NCI-H2081 treated with DMSO at 0.1 percent for 48 hours (cell line): ENCODE measurements around the gene MVK.

ENCODE experiments used
- DNase-seq: peaks from one replicate; lab custom pipeline; 2025; lab: John Stamatoyannopoulos, UW

The MVK gene

DNA sequence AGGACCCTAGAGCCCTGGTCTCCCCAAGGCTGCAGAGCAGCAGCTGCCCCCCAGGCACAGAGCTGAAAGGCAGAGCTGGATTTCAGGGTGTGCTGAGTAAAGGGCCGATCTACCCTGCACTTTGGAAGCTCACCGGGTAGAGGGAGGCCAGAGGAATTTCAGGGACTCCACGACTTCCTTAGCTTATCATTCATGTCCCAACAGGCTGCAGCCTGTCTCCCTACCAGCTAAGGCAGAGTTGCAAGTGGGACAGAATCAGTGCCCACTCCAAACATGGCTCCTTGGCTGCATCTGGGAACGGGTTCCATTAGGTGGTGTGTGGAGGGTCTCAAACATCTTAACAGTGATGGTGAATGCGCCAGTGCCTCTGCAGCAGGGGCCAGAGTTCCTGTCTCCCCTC is 27.8 kb upstream of the MVK start:
- DNase-seq, result no peak

DNA sequence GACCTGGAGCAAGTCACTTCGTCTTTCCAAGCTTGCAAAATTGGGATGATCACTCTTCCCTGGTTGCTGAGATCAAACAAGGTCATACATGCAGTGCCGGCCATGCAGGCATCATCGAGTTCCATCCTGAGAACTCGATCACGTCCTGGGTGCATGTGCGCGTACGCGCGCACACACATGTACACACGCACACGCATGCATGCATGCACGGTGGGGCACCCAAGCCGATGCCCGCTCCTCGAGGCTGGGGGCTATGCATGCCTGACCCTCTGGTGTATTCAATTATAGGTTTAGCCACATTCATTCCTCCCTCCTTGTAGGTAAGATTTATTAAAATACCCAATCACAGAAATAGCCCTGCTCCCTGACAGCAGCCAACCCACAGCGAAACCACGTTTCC is 26.3 kb upstream of the MVK start:
- DNase-seq, result no peak

DNA sequence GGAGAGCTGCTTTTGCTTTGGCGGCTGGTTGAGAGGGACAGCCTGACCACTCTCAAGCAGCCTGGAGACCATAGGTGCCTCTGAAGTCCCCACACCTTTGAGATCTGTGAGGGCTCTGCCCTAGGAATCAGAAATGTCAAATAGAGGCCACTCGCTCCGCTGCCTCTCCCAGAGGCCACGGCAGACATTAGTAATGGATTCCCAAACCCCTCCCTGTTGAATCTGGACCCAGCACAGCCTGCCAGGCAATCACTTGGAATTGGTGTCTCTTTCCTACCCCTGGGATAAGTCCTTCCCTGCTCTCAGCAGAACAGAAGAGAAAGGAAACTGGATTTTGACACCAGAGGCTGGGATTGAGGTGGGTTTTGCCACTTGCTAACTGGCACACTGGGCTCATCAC is 25.3 kb upstream of the MVK start:
- DNase-seq, result no peak

DNA sequence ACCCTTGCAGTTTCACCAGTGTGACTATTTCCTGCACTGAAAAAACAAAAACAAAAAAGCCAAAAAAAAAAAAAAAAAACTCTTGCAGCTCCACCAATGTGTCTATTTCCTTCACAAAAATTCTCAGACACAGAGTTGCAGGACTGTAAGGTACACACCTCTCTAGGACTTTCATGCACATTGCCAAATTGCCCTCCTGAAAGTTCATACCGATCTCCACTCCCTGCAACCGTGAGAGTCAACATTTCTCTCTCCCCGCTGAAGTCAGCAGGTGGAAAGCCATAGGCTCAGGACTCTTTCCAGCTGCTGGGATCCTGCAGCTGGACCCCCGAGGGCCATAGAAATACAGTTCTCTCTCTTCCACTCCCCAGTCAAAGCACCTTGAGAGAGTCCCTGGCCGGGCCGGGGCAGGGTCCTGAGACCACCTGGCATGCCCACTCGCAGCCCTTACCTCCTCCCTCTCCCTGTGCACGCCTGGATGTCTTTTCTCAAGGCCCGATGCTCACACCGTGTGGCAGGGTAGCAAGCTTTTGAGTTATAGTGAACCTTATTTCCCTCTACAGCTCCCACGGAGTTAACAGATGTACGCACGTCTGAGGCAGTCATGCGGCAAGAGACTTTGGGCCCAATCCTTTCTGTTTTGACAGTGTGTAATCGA is 23.9 kb upstream of the MVK start:
- DNase-seq, result no peak

DNA sequence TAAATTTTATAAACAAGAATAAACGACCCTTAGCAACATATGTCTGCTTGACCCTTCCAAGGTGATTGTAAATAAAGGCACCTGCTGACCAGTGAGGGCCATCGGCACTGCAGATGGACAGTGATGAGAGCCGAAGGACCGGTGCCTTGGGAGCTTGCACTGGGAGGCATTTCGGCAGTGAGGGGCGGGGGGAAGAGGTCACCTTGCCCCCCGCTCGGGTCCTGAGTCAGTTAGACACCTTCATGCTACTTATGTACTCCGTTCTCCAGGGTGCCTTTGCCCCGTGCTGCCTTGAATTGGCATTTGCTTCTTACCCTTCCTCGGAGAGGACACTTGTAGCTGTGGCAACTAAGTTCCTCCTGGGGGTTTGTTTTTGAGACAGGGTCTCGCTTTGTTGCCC is 23.3 kb upstream of the MVK start:
- DNase-seq, result no peak

DNA sequence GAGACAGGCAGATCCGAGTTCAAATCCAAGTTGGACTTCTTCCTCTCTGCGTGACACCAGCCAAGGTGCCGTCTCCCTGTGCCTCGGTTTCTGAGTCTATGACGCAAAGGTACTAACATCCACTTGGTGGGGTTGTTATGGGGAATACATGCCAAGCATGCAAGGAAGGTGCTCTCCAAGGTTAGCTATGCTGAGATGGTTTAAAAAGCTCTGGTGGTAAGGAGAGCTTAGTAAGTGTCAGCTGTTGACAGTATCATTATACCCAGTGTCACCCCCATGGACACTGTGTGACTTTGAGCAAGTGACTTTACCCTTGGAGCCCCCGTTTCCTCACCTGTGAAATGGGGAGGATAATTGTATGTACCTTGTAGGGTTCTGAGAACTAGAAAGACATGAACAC is 22.5 kb upstream of the MVK start:
- DNase-seq, result no peak

DNA sequence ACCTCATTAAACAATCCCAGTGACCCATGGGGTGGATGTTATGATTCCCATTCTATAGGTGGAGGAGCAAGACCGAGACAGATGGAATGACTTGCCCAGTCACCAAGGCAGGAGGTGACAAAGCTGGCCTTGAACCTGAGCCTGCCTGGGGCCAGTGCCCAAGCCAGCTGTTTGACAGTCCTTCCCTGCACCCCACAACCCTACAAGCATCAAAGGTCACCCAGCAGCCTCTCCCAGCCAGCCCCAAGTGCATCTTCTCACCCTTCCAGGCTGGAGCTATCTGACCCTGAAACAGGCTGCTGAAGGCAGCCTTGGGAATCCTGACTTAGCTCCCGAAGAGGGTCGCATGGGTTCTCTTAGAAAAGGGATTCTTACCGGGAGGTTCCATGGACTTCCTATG is 20.6 kb upstream of the MVK start:
- DNase-seq, result no peak

DNA sequence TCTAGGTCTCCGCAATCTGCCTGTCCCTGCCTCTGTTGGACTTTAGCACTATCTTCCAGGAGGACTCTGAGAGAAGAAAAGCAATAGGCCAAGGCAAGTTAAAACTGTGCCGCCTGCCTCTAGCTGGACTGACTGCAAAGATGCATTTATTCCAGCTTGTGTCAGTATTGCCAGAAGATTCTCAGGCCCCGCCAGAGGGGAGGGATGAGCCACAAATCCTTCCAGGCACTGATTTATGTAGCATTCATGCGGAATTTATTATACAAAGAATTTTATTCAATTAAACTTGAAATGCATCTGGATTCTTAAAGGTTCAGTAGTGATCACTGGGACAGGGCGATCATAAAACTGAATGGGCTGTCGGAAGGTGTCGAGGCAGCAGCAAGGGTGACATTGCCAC is 20.1 kb upstream of the MVK start:
- DNase-seq, result no peak

DNA sequence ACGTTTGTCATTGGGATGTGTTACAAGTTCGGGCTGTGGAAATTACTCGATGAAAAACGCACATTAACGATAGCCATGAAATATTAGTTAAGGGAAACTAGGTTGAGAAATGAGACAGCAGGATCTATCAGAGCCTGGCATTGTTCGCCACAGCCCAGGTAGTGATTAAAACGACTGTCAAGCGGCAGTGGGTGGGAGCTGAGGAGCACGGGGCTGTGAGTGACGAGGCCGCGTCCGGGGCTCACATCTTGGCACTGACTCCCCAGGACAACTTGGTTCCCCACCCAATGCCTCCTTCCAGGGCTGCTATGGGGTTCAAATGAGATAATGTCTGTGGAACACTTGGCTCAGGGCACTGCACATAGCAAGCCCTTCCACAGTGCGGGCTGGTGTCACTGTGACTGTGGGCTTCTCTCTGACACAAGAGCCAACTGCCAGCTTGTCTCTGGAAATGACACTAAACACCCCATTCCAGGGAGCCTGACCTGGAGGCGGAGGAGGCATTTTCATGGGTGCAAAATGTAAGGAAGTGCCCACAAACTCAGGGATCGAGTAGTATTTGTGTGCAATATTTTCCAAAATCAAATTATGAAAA is 19.6 kb upstream of the MVK start:
- DNase-seq, result no peak

DNA sequence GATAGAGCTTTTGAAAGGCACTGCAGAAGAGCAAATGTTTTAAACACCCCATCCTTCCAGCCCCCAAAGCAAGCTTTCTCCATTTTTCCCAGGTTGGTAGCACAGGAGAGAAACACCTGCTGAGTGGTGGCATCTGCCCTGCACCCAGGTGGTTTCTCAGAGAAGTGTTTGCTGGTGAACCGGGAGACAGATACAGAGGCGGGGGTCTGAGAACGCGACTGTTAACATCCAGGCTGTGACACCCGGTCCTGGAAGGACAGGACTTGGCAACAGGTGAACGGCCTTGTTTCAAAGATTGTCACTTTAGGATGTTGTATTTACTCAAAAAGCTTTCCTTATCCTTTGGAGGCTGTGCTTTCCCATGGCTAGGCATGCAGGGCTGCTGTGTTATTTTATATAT is 18.8 kb upstream of the MVK start:
- no peak for DNase-seq

DNA sequence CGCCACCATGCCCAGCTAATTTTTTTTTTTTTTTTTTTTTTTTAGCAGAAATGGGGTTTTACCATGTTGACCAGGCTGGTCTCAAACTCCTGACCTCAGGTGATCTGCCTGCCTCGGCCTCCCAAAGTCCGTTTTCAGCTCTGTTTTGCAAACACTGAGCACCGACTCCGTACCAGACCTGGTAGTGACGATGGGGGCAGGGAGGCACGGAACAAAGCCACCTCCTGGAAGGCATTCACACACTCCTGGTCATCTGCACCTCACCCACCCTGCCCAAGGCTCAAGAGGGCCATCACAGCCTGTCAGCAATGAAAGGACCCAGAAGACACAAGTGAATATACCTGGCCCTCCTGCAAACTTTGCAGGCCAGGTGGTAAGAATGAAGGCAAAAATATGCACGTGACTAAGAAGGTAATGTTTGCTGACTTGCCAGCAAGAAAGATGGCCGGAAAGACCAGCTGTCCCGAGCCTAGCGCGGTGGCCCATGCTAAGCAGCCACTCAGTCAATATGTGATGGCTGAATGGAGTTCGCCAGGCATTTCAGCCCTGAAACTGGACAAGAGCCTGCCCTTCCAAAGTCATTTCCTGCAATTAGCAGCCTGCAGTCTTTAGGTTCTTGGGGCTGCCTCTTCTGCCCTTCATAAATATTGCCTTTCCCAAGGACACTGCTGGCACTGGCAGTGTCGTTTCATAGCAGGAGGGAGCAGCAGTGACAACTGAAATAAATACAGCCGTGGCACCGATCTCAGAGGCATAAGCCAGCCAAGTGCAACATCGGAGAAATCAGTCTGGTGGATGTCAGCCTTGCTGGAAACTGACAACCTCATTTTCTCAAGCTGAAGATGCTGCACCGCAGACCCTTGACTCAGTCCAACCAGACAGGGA is 17.9 kb upstream of the MVK start:
- no peak for DNase-seq

DNA sequence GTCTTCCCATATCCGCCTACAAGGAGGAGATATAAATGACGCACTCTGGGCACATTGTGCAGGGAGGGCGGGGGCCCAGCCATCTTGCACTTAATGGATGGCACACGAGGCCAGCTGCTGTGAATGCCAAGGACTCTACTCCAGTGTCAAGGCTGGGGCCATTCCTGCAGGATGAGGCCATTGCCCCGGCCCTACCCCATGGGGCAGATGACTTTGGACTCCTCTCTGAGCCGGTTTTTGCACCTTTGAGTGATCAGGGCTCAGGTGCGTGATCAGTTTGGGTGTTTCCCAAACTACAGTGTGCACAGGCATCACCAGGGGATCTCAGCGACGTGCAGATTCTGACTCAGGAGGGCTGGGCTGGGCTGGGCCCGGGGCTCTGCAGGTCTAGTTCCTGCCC is 16.4 kb upstream of the MVK start:
- DNase-seq, result no peak

DNA sequence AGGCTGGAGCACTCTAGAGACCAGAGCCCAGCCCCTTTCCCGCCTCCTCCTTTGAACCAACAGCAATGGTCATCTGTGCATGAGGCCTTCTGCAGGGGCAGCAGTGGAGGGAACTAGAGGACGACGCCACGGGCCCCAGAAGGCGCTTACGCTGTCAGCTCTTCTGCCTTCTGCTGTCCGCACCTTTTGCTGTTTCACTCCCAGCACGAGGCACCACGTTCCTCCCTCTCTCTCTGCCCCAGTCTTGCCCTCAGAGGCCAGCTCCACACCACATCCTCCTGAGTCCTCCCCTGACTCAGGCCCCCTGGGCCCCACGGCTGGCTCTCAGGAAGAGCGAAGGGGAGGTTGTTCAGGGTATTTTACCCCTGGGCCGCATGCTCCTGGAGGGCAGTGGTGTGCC is 15.8 kb upstream of the MVK start:
- DNase-seq, result no peak

DNA sequence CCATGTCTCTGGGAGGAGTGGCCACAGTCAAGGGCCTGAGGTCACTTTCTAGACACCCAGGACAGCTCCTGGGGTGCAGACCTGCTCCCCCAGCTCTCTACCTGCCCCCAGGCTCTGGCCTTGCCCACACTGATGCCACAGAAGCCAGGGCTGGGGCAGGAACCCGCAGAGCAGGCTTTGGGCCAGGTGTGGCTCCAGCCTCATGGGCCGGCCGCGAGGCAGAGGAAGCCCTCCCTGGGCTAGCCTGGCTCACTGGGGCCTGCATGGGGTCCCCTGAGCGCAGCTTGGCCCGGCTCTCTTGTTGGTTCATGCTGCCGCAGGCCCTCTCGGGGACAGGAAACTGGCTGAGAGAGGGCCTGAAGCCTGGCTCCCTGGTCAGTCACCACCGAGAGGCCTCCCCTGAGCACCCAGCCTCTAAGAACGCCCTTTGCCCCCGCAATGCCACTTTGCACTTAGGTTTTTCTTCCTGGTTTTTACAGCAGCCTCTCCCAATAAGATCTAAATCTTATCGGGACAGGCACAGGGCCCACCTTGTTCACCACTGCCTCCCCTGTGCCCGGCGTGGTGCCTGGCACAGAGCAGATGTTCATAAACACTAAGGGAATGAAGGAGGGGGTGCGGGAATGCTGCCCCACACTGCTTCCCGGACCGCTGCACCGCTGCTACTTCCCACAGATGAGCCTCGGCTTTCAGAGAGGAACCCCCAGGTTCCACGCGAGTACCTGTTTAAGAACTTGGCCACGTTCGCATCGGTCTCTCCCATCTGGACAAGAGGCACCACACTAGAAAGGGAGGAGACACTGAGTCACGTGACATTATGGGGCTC is 15.0 kb upstream of the MVK start:
- DNase-seq, result no peak

DNA sequence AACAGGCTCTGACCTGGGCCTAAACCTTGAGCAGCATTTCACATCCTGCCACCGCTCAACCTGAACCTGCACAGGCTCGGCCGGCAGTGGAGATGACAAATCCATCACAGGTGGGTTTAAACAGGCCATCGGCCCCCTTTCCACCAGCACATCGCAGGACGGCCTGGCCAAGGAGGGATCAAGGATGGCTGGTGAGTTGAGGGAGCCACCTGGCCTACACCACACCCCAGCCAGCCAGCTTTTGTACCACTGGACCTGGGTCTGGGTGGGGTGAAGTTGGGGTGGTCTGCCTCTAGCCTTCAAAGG is 14.4 kb upstream of the MVK start:
- no peak for DNase-seq

DNA sequence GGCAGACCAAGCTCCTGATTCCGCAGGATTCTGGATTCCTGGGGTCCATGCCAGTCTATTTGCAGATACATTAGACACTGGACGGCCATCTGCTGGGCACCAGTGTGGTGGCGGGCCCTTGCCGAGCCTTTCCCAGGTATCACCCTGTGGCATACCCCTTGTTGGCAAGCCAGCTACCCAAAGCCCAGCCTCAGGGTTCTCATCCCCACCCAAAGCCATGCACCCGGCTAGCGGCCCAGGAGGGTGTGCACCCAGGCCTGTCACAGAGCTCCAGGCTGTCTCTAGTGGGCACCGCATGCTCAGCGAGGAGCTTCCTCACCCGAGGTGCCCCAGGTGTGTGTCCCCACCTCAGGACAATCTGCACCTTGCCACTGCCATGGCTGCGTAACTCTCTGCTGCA is 14.0 kb upstream of the MVK start:
- no peak for DNase-seq

DNA sequence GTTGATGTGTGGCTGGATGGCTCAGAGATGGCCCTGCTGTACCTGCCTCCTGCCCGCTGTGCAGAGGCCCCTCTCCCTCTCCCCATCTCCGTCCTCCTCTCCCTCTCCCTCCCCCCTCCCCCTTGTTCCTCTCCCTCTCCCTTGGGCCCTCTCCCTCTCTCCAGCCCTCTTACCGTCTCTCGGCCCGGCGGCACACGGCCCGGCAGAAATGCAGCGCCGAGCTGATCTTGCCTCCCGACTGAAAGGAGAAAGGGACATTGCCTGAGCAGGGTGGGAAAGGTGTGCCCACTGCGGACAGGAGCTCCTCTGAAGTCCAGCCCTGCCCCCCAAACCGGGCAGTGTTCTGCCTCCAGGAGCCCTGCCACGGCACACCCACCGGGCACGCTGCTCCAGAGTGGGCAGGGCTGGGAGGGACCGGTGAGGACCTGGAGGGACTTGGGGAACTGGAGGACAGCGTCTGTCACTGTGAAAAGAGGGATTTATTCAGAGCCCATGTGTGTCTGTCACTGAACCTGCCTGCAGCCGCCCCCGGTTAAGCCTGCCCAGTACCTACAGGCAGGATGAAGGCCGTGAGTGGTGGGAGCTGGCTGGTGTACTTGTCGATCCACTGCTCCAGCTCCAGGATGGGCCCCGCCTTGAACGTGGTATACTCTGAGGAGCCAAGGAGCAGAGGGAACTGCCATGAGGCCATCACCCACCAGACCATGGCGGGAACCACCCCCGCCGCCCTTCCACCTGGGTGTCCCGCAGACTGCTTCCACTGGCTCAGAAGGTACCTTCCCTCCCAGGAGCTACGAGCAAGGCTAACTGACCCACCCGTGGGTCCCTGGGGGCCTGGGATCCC is 12.5 kb upstream of the MVK start:
- DNase-seq, result no peak

DNA sequence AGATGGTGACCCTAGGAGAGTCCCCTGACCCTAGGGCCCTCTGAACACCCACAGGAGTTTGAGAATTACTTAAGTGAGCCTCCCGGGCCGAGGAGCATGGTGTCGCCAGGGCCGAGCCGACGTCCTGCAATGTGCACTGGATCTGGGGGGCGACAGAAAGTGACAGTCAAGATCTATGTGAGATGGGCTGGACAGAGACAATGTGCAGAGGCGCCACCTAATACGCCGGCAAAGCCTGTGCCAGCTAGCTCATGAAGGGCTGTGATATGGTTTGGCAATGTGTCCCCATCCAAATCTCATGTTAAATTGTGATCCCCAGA is 11.9 kb upstream of the MVK start:
- DNase-seq, result no peak

DNA sequence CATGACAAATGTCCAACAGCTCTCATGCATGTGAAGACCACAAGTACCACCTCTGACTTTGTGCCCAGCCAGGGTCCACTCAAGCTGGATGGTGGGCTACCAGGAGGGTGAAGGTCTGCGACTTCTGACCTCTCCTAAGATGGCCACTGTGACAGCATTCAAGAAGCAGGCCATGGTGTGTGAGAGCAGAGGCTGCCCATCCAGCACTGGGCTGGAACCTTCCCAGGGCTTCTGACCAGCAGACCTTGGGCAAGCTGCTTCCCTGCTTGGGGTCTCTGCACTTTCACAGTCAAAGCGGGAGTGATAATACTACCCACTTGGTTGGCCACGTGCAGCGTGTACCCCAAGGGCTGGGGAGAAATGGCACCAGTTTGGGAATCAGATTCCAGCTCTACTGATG is 10.7 kb upstream of the MVK start:
- no peak for DNase-seq

DNA sequence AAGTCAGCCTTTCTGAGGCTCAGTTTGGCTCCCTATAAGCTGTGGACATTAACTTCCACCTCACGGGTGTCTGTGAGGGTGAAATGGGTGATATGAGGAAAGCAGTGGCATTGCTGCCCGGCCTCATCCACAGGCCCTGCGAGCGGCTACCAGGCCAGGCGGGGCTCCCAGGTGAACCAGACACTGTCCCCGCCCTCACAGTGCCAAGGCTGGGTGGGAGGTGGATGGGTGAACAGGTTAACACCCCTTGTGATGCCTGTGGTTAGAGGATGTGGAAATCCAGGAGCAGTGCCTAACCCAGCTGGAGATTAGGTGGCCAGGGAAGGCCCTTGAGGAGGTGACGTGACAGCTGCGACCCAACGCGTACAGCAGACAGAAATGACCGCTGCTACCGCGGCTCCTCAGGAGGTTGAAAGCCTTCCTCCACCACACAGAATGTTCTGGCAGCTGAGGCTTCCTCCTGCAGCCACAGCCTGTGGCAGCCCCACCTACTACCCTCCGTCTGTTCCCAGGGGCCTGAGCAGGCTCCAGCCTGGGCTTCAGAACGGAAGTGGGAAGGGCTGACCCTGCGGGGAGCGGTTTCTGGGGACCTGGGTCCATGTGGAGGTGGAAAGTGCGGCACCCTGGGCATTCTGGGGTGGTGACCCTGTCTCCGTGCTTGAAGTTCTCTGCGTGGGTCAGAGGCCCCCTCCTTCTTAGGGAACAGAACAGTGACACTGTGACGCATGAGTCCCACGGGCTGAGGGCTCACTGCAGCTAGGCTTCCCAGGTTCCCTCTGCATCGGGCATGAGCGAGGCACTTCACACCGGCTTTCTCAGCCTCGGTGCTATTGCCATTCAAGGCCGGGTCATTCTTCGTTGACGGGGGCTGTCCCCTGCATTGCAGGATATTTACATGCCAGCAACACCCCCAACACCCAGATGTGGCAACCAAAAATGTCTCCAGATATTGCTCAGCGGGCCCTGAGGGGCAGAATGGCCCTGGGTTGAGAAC is 10.0 kb upstream of the MVK start:
- DNase-seq, result no peak

DNA sequence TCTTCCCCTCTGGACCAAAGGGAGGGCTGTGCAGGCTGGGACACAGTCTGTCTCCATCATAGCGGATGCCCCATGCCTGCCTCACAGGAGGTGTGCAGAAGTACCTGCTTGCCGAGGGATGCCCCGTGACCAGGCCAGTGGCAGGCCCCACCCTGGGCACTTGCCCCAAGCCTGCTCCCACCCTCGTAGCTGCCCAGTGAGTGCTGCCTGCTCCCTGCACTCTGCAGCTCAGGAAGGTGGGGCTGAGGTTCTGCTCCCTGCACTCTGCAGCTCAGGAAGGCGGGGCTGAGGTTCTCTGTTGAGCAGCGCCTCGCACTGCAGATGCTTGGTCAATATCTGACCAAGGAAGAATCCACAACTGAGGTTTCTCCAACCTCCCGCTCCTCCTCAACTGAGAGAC is 7.2 kb upstream of the MVK start:
- no peak for DNase-seq
